ENCODE data around the gene CSNK2A1.

GRCh38 chr20:592506-592905, 48.9 kb upstream of the CSNK2A1 start:
- TF ChIP-seq POLR2AphosphoS5 (IDR thresholded peaks at IDR 0.05) = no peak
- TF ChIP-seq, protein P1, sequence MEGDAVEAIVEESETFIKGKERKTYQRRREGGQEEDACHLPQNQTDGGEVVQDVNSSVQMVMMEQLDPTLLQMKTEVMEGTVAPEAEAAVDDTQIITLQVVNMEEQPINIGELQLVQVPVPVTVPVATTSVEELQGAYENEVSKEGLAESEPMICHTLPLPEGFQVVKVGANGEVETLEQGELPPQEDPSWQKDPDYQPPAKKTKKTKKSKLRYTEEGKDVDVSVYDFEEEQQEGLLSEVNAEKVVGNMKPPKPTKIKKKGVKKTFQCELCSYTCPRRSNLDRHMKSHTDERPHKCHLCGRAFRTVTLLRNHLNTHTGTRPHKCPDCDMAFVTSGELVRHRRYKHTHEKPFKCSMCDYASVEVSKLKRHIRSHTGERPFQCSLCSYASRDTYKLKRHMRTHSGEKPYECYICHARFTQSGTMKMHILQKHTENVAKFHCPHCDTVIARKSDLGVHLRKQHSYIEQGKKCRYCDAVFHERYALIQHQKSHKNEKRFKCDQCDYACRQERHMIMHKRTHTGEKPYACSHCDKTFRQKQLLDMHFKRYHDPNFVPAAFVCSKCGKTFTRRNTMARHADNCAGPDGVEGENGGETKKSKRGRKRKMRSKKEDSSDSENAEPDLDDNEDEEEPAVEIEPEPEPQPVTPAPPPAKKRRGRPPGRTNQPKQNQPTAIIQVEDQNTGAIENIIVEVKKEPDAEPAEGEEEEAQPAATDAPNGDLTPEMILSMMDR (IDR thresholded peaks at IDR 0.05; ENCODE audit: poor library complexity, severe bottlenecking) = no peak
